Kidney (tissue), 14 donors: Measurements from ENCODE around the gene PML. TPM values are rescaled to one million over a fixed set of nuclear protein-coding genes. Genes with fewer than 3 reads are reported as not detected.

Experiments used
- DNase-seq, 5 donors: peaks; one replicate each; pipeline ENCODE4 v3.0.0-alpha.2; 2013 to 2020
- FAIRE-seq: peaks from 2 replicates; lab custom pipeline; 2012; peaks lifted over from hg19 to GRCh38; lab: Jason Lieb, UNC
- H3K27ac ChIP-seq, 2 donors: one replicate each; pipeline ENCODE4 v1.7.0; 2013; ENCODE audit warnings: low read depth in 2 of 2, low read length in 2 of 2, inconsistent platforms in 1 of 2
- H3K27me3 ChIP-seq: one replicate; pipeline ENCODE4 v1.7.1; 2013; ENCODE audit warnings: low read length, inconsistent platforms; ENCODE audit not compliant: control insufficient read depth, insufficient read depth
- H3K36me3 ChIP-seq, 3 donors: one replicate each; pipeline versions ENCODE4 v1.7.0 to v1.7.1; 2013; ENCODE audit warnings: low read length in 3 of 3, control low read depth in 1 of 3, inconsistent platforms in 1 of 3; ENCODE audit not compliant: insufficient read depth in 3 of 3, control insufficient read depth in 2 of 3
- H3K4me1 ChIP-seq, 3 donors: one replicate each; pipeline versions ENCODE4 v1.7.0 to v1.7.1; 2013; ENCODE audit warnings: low read length in 3 of 3, inconsistent platforms in 1 of 3, low read depth in 1 of 3; ENCODE audit not compliant: control insufficient read depth in 2 of 3, insufficient read depth in 2 of 3
- H3K4me3 ChIP-seq, 3 donors: one replicate each; pipeline versions ENCODE4 v1.7.0 to v1.8.1; 2013; ENCODE audit warnings: low read length in 3 of 3, control low read depth in 1 of 3, inconsistent platforms in 1 of 3
- H3K9ac ChIP-seq, 3 donors: one replicate each; pipeline versions ENCODE4 v1.7.0 to v1.7.1; 2013; ENCODE audit warnings: low read length in 3 of 3, control low read depth in 1 of 3, inconsistent platforms in 1 of 3
- H3K9me3 ChIP-seq, 3 donors: one replicate each; pipeline versions ENCODE4 v1.7.0 to v1.7.1; 2013; ENCODE audit warnings: low read length in 3 of 3, control low read depth in 1 of 3, inconsistent platforms in 1 of 3; ENCODE audit not compliant: control insufficient read depth in 2 of 3, insufficient read depth in 1 of 3
- CTCF ChIP-seq: IDR thresholded peaks from 3 replicates; pipeline ENCODE4 v1.5.1; 2012; ENCODE audit warnings: mild to moderate bottlenecking, moderate library complexity, borderline replicate concordance; ENCODE audit not compliant: insufficient read depth; ENCODE audit errors: extremely low read depth
- intact Hi-C: fragments of 100-400 bp; cut with DNase I; formaldehyde crosslinking; loops from one replicate; pipeline ENCODE4 v1.11.1; 2022
- polyA plus RNA-seq: library from polyadenylated mRNA; stranded (reverse); fragments of 350-450 nt; fragmentation: Illumina TruSeq; extraction: RNeasy Lipid Tissue Mini Kit (QIAGEN cat#74804); gene quantifications from one replicate; pipeline ENCODE4 v1.2.3, GENCODE V29; 2014; ENCODE audit warnings: low read depth, low replicate concordance; ENCODE audit not compliant: insufficient read depth
- total RNA-seq: library from RNA; stranded (reverse); fragmentation: NEBNext Ultra II Directional; extraction: Animal tissue kit (Norgen Biotek cat#: 25700); gene quantifications from one replicate; pipeline ENCODE4 v1.2.1, GENCODE V29; 2021
- donor health status: control.
- donor health status: control.
- donor health status: control.
- donor health status: control.
- donor health status: control.
- donor health status: DM: yes; HTN: yes; CAD: no.
- donor health status: Normal renal cell carcinoma (clear cell type).

Gene PML
- total and polyA plus RNA-seq, 2 donors from 2014 or later, result 19.6 to 82.9 TPM

DNA sequence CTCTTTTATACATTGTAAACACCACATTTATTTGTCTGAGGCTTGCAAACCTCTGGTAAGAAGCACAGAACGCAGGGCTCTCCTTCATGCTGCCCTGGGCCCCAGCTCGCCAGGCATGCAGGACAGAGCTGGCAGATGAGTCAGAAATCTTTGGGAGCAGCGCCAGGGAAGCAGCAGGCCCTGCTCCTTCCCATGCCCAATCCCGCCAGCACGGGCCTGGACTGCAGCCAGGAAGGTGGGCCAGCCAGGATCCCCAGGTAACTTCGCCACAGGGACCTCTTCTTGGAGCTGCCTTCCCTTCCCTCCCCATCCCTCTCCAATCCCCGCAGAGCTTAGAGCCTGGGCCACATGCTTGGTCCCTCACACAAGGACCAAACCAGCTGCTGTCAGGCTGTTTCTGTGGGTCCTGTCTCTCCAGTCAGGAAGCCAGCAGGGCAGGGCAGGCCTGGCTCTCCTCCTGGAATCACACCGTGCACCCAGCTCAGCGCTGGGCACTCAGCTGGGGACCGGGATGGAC, 11.2 kb upstream of the PML start:
- peak in 2 of 5 donors; percentile 34 to 95 for DNase-seq
- no peak for FAIRE-seq
- Histone ChIP-seq H3K36me3 (no peaks in the 10 kb centered on the region), H3K27me3 (no peaks in the 10 kb centered on the region), H3K27ac (peak overlapping the region; percentile 79 to 85), H3K9ac (peak overlapping the region in 2 of 3 donors; percentile 19 to 31), H3K4me1 (peaks cover 0 to 34% (median 14%) of the 10 kb centered on the region in 3 donors), H3K9me3 (no peaks in the 10 kb centered on the region), H3K4me3 (no peak overlapping the region)
- intact Hi-C loops, result loop anchor here (10.0 kb wide), 1 partner anchor 62 kb away; no protein-coding TSS in a partner anchor
- TF ChIP-seq CTCF, result no peak

DNA sequence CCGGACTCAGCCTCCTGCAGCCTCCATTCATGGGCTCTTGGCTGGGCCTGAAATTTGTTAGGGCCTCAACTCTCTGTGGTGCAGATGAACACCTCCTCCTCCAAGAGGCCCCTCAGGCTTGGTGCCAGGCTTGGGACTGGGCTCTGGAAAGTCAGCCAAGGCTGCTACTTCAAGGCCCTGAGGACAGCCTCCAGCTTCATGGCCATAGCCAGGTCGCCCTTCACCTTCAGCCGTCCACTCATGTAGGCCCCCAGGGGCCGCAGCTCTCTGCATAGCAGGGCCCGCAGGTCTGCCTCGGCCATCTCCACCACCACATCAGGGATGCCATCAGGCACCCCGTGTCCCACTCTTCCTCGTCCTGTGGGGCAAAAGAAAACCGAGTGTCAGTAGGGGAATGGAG, 10.7 kb upstream of the PML start:
- Histone ChIP-seq H3K4me1 (peaks cover 0 to 37% (median 14%) of the 10 kb centered on the region in 3 donors), H3K27me3 (no peaks in the 10 kb centered on the region), H3K9ac (no peak overlapping the region), H3K4me3 (no peak overlapping the region), H3K36me3 (no peaks in the 10 kb centered on the region), H3K9me3 (no peaks in the 10 kb centered on the region), H3K27ac (peak overlapping the region; percentile 79 to 85)
- intact Hi-C loops, result loop anchor here (10.0 kb wide), 1 partner anchor 61 kb away; no protein-coding TSS in a partner anchor
- peak in 1 of 5 donors; percentile 61 for DNase-seq
- FAIRE-seq, result no peak
- TF ChIP-seq CTCF, result no peak

GRCh38 chr15:73984208-73984979, 10.1 kb upstream of the PML start:
- no peak overlapping the region for H3K4me3 ChIP-seq
- H3K4me1 ChIP-seq, result peaks cover 0 to 37% (median 14%) of the 10 kb centered on the region in 3 donors
- peak in 1 of 5 donors; percentile 69 for DNase-seq
- FAIRE-seq, result no peak
- H3K27ac ChIP-seq, result peak overlapping the region in 1 of 2 donors; percentile 79
- H3K9me3 ChIP-seq, result no peaks in the 10 kb centered on the region
- no peaks in the 10 kb centered on the region for H3K36me3 ChIP-seq
- intact Hi-C loops, result loop anchor here (10.0 kb wide), 1 partner anchor 60 kb away; no protein-coding TSS in a partner anchor
- H3K9ac ChIP-seq, result no peak overlapping the region
- TF ChIP-seq CTCF, result no peak
- no peaks in the 10 kb centered on the region for H3K27me3 ChIP-seq
